Measurements from ENCODE around the gene AVPR2.
A peak's percentile ranks its signal among the peaks of the same experiment; 100 is the strongest.

Gene AVPR2

DNA sequence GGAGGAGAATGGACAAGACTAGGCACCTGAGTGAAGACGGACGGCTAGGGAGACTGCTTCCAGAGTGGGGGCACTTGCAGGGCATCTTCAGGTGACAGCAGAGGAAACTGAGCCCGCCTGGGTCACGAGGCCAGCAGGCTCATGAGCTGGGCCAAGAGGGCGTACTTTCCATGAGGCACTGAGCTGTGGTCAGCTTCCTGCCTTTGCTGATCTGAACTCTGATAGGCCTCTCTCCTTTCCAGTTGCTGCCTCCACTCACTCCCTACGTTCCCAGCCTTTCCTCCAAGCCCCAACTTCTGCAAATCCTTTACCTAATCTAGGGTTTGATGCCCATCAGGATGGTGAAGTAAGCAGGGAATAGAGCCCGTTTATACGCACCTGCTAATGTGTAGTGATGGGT, 17.1 kb upstream of the AVPR2 start:
- TF ChIP-seq POLR2AphosphoS5 (IDR thresholded peaks at IDR 0.05; ENCODE audit: low read depth, low read length), result no peak
- TF ChIP-seq, protein P1, sequence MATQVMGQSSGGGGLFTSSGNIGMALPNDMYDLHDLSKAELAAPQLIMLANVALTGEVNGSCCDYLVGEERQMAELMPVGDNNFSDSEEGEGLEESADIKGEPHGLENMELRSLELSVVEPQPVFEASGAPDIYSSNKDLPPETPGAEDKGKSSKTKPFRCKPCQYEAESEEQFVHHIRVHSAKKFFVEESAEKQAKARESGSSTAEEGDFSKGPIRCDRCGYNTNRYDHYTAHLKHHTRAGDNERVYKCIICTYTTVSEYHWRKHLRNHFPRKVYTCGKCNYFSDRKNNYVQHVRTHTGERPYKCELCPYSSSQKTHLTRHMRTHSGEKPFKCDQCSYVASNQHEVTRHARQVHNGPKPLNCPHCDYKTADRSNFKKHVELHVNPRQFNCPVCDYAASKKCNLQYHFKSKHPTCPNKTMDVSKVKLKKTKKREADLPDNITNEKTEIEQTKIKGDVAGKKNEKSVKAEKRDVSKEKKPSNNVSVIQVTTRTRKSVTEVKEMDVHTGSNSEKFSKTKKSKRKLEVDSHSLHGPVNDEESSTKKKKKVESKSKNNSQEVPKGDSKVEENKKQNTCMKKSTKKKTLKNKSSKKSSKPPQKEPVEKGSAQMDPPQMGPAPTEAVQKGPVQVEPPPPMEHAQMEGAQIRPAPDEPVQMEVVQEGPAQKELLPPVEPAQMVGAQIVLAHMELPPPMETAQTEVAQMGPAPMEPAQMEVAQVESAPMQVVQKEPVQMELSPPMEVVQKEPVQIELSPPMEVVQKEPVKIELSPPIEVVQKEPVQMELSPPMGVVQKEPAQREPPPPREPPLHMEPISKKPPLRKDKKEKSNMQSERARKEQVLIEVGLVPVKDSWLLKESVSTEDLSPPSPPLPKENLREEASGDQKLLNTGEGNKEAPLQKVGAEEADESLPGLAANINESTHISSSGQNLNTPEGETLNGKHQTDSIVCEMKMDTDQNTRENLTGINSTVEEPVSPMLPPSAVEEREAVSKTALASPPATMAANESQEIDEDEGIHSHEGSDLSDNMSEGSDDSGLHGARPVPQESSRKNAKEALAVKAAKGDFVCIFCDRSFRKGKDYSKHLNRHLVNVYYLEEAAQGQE (IDR thresholded peaks at IDR 0.05; ENCODE audit: insufficient read depth in 1 of 2, low read depth in 2 of 2, low read length in 2 of 2), result 0 out of 4 replicates have a peak, but pooled peaks of 1 of the 2 experiments have one; percentile 12

DNA sequence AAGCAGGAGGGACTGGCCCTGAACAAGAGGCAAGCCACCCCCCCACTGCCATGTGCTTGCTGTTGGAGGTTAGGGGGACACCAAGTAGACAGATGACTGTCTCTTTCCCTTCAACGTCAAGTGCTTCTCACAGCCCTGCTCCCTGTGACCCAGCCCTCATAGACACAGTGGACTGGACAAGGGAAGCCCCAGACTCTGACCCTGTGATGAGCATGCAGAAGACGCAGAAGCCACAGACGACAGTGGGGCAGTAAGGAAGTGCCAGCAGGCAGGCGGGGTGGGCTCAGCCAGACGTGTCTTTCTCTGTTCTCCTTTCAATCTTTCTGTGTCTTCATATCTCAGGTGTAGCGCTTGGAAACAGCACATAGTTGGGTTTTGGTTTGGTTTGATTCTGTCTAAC, 16.1 kb upstream of the AVPR2 start:
- TF ChIP-seq FOXP2 (optimal IDR thresholded peaks at IDR 0.05; ENCODE audit: borderline replicate concordance, extremely low read depth, extremely low read length, insufficient read depth) (no peak), POLR2AphosphoS5 (IDR thresholded peaks at IDR 0.05; ENCODE audit: low read depth, low read length) (no peak), SIN3A (IDR thresholded peaks at IDR 0.05; ENCODE audit: borderline replicate concordance, insufficient read depth, low read length) (no peak), TAF1 (IDR thresholded peaks at IDR 0.05; ENCODE audit: borderline replicate concordance, insufficient read depth, low read length) (no peak)
- TF ChIP-seq, protein P1 (IDR thresholded peaks at IDR 0.05; ENCODE audit: insufficient read depth in 1 of 2, low read depth in 2 of 2, low read length in 2 of 2), result no peak

DNA sequence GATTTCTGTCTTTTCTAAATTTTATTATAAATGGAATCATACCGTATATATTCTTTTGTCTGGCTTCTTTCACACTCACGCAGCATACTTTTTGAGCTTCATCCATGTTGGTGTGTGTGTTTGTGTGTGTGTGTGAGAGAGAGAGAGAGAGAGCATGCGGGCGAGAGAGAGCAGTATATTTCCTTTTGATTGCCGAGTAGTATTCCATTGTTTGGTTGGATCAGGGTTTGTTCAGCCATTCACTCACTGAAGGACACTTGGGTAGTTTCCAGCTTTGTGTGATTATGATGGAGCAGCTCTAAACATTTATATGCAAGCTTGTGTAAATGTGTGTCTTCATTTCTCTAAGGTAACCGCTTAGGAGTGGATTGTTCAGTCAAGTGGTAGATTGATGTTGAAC, 15.3 kb upstream of the AVPR2 start:
- TF ChIP-seq FOXP2 (optimal IDR thresholded peaks at IDR 0.05; ENCODE audit: borderline replicate concordance, extremely low read depth, extremely low read length, insufficient read depth) (no peak), POLR2AphosphoS5 (IDR thresholded peaks at IDR 0.05; ENCODE audit: low read depth, low read length) (no peak), SIN3A (IDR thresholded peaks at IDR 0.05; ENCODE audit: borderline replicate concordance, insufficient read depth, low read length) (no peak), TAF1 (IDR thresholded peaks at IDR 0.05; ENCODE audit: borderline replicate concordance, insufficient read depth, low read length) (no peak)
- TF ChIP-seq, protein P1 (IDR thresholded peaks at IDR 0.05; ENCODE audit: insufficient read depth in 1 of 2, low read depth in 2 of 2, low read length in 2 of 2), result no peak

DNA sequence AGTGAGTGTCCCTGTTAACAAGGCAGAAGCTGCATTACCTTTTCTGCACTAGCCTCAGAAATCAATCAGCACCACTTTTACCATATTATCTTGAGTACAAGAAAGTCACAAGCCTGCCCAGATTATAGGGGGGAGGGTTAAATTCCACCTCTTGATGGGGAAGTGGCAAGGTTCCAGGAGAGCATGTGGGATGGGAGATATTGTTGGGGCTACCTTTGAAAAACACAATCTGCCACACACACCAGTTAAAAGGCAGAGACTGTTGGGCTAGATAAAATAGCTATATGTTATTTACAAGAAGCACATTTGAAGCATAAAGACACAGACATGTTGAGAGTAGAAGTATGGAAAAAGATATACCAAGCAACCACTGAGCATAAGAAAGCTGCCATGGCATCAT, 6.6 kb upstream of the AVPR2 start:
- TF ChIP-seq TAF1 (IDR thresholded peaks at IDR 0.05; ENCODE audit: borderline replicate concordance, insufficient read depth, low read length), result no peak
- no peak for TF ChIP-seq POLR2AphosphoS5 (IDR thresholded peaks at IDR 0.05; ENCODE audit: low read depth, low read length)
- TF ChIP-seq, protein P1 (IDR thresholded peaks at IDR 0.05; ENCODE audit: insufficient read depth in 1 of 2, low read depth in 2 of 2, low read length in 2 of 2), result no peak
- no peak for TF ChIP-seq FOXP2 (optimal IDR thresholded peaks at IDR 0.05; ENCODE audit: borderline replicate concordance, extremely low read depth, extremely low read length, insufficient read depth)
- no peak for TF ChIP-seq SIN3A (IDR thresholded peaks at IDR 0.05; ENCODE audit: borderline replicate concordance, insufficient read depth, low read length)
